Fibroblast of skin of right biceps (primary cell): Measurements from ENCODE around the gene SEC23B.

Experiments
- DNase-seq: peaks from one replicate; pipeline ENCODE4 v3.0.0-alpha.2; 2013

SEC23B gene

GRCh38 chr20:18589941-18590674 lies 82.4 kb downstream of the SEC23B start:
- DNase-seq = no peak

- DNase-seq = no peak
Measured at GRCh38 chr20:18596270-18596669, 88.5 kb downstream of the SEC23B start.

- no peak for DNase-seq
Measured at GRCh38 chr20:18609741-18610140, 102.0 kb downstream of the SEC23B start.
